ENCODE results near the gene MUSTN1.

The MUSTN1 gene

DNA sequence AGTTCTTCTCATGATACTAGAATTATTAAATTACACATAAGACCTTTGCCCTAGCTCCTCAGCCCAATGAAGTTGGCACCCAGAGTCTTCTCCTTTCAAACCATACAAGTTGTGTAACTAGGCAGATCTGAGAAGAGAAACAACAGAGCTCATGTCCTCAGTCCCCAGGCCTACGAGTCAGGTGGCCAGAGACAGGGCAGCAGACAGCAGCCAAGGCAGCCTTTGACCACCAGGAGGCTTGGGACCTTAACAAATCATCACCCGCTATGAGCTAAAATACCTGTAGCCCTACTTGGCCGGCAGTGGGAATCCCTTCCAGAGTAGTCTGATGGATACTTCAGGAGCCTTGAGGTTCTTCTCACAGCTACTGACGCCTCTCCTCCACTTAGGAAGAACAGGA lies 44.3 kb upstream of the MUSTN1 start:
- Histone ChIP-seq H3K4me3 (ENCODE audit: low read depth, low read length) (no peak overlapping the region), H3K27ac (no peak overlapping the region), H3K36me3 (replicated peaks) (no peaks in the 10 kb centered on the region), H3K27me3 (replicated peaks) (no peaks in the 10 kb centered on the region)
- no peak for DNase-seq
- in situ Hi-C loops (cut with HindIII; ENCODE audit: low pct_ligation_motif_present, low sequenced_read_pairs), result no loop called here
- TF ChIP-seq, protein P1, sequence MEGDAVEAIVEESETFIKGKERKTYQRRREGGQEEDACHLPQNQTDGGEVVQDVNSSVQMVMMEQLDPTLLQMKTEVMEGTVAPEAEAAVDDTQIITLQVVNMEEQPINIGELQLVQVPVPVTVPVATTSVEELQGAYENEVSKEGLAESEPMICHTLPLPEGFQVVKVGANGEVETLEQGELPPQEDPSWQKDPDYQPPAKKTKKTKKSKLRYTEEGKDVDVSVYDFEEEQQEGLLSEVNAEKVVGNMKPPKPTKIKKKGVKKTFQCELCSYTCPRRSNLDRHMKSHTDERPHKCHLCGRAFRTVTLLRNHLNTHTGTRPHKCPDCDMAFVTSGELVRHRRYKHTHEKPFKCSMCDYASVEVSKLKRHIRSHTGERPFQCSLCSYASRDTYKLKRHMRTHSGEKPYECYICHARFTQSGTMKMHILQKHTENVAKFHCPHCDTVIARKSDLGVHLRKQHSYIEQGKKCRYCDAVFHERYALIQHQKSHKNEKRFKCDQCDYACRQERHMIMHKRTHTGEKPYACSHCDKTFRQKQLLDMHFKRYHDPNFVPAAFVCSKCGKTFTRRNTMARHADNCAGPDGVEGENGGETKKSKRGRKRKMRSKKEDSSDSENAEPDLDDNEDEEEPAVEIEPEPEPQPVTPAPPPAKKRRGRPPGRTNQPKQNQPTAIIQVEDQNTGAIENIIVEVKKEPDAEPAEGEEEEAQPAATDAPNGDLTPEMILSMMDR (IDR thresholded peaks at IDR 0.05; ENCODE audit: low read depth, low read length, missing control alignments), result peak; percentile 34

- Histone ChIP-seq H3K36me3 (replicated peaks) (no peaks in the 10 kb centered on the region), H3K27me3 (replicated peaks) (no peaks in the 10 kb centered on the region), H3K4me3 (ENCODE audit: low read depth, low read length) (no peak overlapping the region), H3K27ac (no peak overlapping the region)
- no peak for DNase-seq
- in situ Hi-C loops (cut with HindIII; ENCODE audit: low pct_ligation_motif_present, low sequenced_read_pairs), result no loop called here
- TF ChIP-seq, protein P1 (IDR thresholded peaks at IDR 0.05; ENCODE audit: low read depth, low read length, missing control alignments), result no peak
Measured at GRCh38 chr3:52877085-52877484, 42.3 kb upstream of the MUSTN1 start.

DNA sequence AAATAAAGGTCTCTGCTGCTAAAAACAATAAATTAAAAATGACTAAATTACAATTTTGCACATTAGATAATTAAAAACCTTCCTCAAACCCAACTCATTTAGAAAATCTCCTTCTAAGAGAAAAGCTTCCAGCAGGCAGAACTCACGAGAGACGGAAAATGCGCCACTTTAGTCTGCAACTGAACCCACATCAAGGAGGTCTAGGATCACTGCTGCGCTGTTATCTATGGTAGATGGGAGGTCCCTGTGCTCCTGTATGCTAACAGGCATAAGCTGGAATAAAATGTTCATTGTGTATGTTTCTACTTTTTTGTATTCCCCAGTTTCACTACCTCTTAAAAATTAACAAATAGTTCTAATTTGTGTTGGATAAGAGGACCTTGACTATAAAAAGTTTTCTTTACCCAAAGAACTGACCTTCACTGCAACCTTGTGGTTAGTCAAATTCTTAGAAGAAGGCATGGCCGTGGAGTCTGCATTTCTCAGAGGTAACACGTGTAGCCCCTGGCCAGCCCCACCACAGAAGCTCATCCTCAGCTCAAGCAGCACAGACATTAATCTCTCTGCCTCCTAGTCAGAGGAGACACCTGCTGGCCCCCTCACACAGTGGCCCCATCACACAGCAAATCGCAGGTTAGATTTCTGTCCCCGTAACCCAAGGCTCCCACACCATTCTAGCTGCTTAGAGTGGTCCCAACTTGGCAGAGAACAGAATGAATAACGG lies 40.2 kb upstream of the MUSTN1 start:
- DNase-seq, result no peak
- H3K36me3 ChIP-seq (replicated peaks), result no peaks in the 10 kb centered on the region
- H3K27me3 ChIP-seq (replicated peaks), result no peaks in the 10 kb centered on the region
- TF ChIP-seq, protein P1 (IDR thresholded peaks at IDR 0.05; ENCODE audit: low read depth, low read length, missing control alignments), result no peak
- no peak overlapping the region for H3K4me3 ChIP-seq (ENCODE audit: low read depth, low read length)
- no peak overlapping the region for H3K27ac ChIP-seq
- in situ Hi-C loops (cut with HindIII; ENCODE audit: low pct_ligation_motif_present, low sequenced_read_pairs), result no loop called here

GRCh38 chr3:52874160-52874701 lies 39.4 kb upstream of the MUSTN1 start:
- Histone ChIP-seq H3K4me3 (ENCODE audit: low read depth, low read length) (no peak overlapping the region), H3K27me3 (replicated peaks) (no peaks in the 10 kb centered on the region), H3K36me3 (replicated peaks) (no peaks in the 10 kb centered on the region), H3K27ac (no peak overlapping the region)
- in situ Hi-C loops (cut with HindIII; ENCODE audit: low pct_ligation_motif_present, low sequenced_read_pairs), result no loop called here
- TF ChIP-seq, protein P1 (IDR thresholded peaks at IDR 0.05; ENCODE audit: low read depth, low read length, missing control alignments), result no peak
- DNase-seq, result no peak

DNA sequence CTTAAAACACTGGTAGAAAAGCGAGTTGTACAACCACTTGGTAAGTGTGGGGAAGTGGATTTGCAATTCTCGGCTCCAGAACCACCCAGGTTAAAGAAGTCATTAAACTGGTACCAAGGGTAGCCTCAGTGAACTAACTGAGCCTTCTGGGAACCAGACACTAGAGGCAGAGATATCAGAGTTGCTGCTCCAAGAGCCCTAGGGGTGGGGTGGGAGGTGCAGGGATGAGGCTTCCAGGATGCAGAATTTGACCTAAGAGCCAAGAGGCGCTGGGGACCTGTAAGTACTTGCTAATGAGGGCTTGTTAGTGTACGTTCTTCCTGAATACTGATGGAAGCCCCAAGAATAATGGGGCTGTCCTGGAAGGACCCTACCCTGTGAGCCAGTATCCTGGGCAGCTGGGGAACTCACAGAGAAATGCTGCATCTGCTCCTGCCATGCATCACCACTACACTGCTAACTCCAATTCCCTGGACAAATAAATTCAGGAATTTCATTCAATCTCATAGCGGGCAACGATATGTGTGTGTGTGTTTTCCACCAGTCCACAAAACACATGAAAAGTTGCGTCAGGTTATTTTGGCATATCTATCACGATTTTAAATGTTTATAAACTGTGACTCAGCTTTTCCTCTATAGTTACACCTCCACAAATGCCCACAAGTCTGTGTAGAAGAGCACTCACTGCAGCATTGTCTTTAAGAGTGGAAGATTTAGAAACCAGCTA lies 38.8 kb upstream of the MUSTN1 start:
- no peak overlapping the region for H3K27ac ChIP-seq
- in situ Hi-C loops (cut with HindIII; ENCODE audit: low pct_ligation_motif_present, low sequenced_read_pairs), result no loop called here

More for the DNA sequence above, 38.8 kb upstream of the MUSTN1 start:
- peak; percentile 5 for DNase-seq
- Histone ChIP-seq H3K36me3 (replicated peaks) (no peaks in the 10 kb centered on the region), H3K27me3 (replicated peaks) (no peaks in the 10 kb centered on the region), H3K4me3 (ENCODE audit: low read depth, low read length) (no peak overlapping the region)
- TF ChIP-seq, protein P1 (IDR thresholded peaks at IDR 0.05; ENCODE audit: low read depth, low read length, missing control alignments), result no peak

All from brain microvascular endothelial cell (primary cell).